PC-3 (cell line): Measurements from ENCODE around the gene TEAD1. TPM values are rescaled to one million over a fixed set of nuclear protein-coding genes. Genes with fewer than 3 reads are reported as not detected.

Experiments used
- ATAC-seq: fragments of 200-7000 bp; cut with Tn5 transposase; 2 replicates; pipeline ENCODE4 v1.9.1; 2020; ENCODE audit warnings: mild to moderate bottlenecking, moderate library complexity
- BruUV-seq: library from RNA; stranded (reverse); fragments of 400-500 nt; replicated peaks from 2 replicates; lab custom pipeline; 2021; lab: Mats Ljungman, UMichigan
- CTCF ChIA-PET: fragments of 300-600 bp; sonication (Branson Sonifier 250); formaldehyde crosslinking; loops from one replicate; lab custom pipeline; 2022; ENCODE audit warnings: antibody characterized with exemption; lab: Charles Lee
- POLR2A ChIA-PET: fragments of 300-600 bp; sonication (Branson Sonifier 250); formaldehyde crosslinking; loops from one replicate; lab custom pipeline; 2022; ENCODE audit warnings: antibody characterized with exemption; ENCODE audit not compliant: unreplicated experiment; lab: Charles Lee
- DNase-seq: peaks from one replicate; pipeline ENCODE4 v3.0.0-alpha.2; 2015
- H2AFZ ChIP-seq: fragments of 300-600 bp; sonication (generic); 2 replicates; pipeline ENCODE4 v1.6.0; 2016; ENCODE audit warnings: antibody characterized with exemption, low read length
- H3F3A ChIP-seq: fragments of 300-600 bp; sonication (generic); one replicate; pipeline ENCODE4 v1.6.0; 2017; ENCODE audit warnings: antibody characterized with exemption, low read length, control low read depth, mild to moderate bottlenecking; ENCODE audit not compliant: unreplicated experiment
- H3K27ac ChIP-seq: fragments of 300-600 bp; sonication (generic); 2 replicates; pipeline ENCODE4 v1.5.1; 2016; ENCODE audit warnings: mild to moderate bottlenecking, low read length
- H3K27me3 ChIP-seq: fragments of 300-600 bp; sonication (generic); 2 replicates; pipeline ENCODE4 v1.6.1; 2016; ENCODE audit warnings: low read length, mixed read lengths
- H3K36me3 ChIP-seq: fragments of 300-600 bp; sonication (generic); 2 replicates; pipeline ENCODE4 v1.6.1; 2016; ENCODE audit warnings: low read depth, mixed run types, low read length, mixed read lengths
- H3K4me1 ChIP-seq: fragments of 300-600 bp; sonication (generic); 2 replicates; pipeline ENCODE4 v1.5.1; 2016; ENCODE audit warnings: low read length; ENCODE audit not compliant: insufficient read depth
- H3K4me2 ChIP-seq: fragments of 300-600 bp; sonication (generic); 2 replicates; pipeline ENCODE4 v1.6.0; 2016; ENCODE audit warnings: low read length
- H3K4me3 ChIP-seq: fragments of 300-600 bp; sonication (generic); 2 replicates; pipeline ENCODE4 v1.5.1; 2016; ENCODE audit warnings: mild to moderate bottlenecking, low read length, mixed read lengths
- H3K79me2 ChIP-seq: fragments of 300-600 bp; sonication (generic); 2 replicates; pipeline ENCODE4 v1.6.1; 2017; ENCODE audit warnings: low read length, mixed read lengths
- H3K9ac ChIP-seq: fragments of 300-600 bp; sonication (generic); 2 replicates; pipeline ENCODE4 v1.6.0; 2016; ENCODE audit warnings: mild to moderate bottlenecking, low read length
- H3K9me2 ChIP-seq: fragments of 300-600 bp; sonication (generic); replicated peaks from 2 replicates; pipeline ENCODE4 v1.6.1; 2016; ENCODE audit warnings: mixed run types, low read length, mixed read lengths
- H3K9me3 ChIP-seq: fragments of 300-600 bp; sonication (generic); 2 replicates; pipeline ENCODE4 v1.6.1; 2016; ENCODE audit warnings: low read length, mixed read lengths
- H4K20me1 ChIP-seq: fragments of 300-600 bp; sonication (generic); 2 replicates; pipeline ENCODE4 v1.6.1; 2016; ENCODE audit warnings: low read length, mixed read lengths
- EZH2 ChIP-seq: fragments of 300-600 bp; sonication (generic); IDR thresholded peaks from one replicate; pipeline ENCODE4 v1.6.1; 2017; ENCODE audit warnings: antibody characterized with exemption, mild to moderate bottlenecking, low read length; ENCODE audit not compliant: unreplicated experiment
- EZH2phosphoT487 ChIP-seq: fragments of 300-600 bp; sonication (generic); IDR thresholded peaks from 2 replicates; pipeline ENCODE4 v1.6.1; 2018; ENCODE audit warnings: mild to moderate bottlenecking, antibody characterized with exemption, low read length, borderline replicate concordance
- intact Hi-C: fragments of 100-400 bp; cut with micrococcal nuclease; formaldehyde crosslinking; loops from 2 replicates; pipeline ENCODE4 v1.9.0; 2023
- total RNA-seq: library from RNA; depleted of rRNA; stranded (reverse); fragments of >200 nt; gene quantifications from 2 replicates; pipeline ENCODE4 v1.2.3, GENCODE V29; 2014
- TF ChIP-seq, protein P1 (sequence below): fragments of 300-600 bp; sonication (generic); conservative IDR thresholded peaks from 2 replicates; pipeline ENCODE4 v1.5.1; 2017; ENCODE audit warnings: antibody characterized with exemption, low read depth, mild to moderate bottlenecking, low read length

TEAD1 gene
- total RNA-seq, 1 experiment from 2014 or later: 70.2 TPM

- Histone ChIP-seq H3K4me3 (peak overlapping the region; percentile 40), H3K9me2 (no peaks in the 10 kb centered on the region), H2AFZ (peak overlapping the region; percentile 43; the same call in 1 of the 2 replicates), H4K20me1 (no peaks in the 10 kb centered on the region), H3K79me2 (peaks cover 91% of the 10 kb centered on the region), H3K27me3 (no peaks in the 10 kb centered on the region), H3K4me2 (peak overlapping the region; percentile 79), H3K27ac (peak overlapping the region; percentile 93), H3K9ac (peak overlapping the region; percentile 63), H3K9me3 (no peaks in the 10 kb centered on the region), H3K36me3 (no peaks in the 10 kb centered on the region), H3K4me1 (peaks cover 63% of the 10 kb centered on the region), H3F3A (peaks cover 4% of the 10 kb centered on the region)
- BruUV-seq: no TSS peak
- no peak for ATAC-seq
- TF ChIP-seq, protein P1, sequence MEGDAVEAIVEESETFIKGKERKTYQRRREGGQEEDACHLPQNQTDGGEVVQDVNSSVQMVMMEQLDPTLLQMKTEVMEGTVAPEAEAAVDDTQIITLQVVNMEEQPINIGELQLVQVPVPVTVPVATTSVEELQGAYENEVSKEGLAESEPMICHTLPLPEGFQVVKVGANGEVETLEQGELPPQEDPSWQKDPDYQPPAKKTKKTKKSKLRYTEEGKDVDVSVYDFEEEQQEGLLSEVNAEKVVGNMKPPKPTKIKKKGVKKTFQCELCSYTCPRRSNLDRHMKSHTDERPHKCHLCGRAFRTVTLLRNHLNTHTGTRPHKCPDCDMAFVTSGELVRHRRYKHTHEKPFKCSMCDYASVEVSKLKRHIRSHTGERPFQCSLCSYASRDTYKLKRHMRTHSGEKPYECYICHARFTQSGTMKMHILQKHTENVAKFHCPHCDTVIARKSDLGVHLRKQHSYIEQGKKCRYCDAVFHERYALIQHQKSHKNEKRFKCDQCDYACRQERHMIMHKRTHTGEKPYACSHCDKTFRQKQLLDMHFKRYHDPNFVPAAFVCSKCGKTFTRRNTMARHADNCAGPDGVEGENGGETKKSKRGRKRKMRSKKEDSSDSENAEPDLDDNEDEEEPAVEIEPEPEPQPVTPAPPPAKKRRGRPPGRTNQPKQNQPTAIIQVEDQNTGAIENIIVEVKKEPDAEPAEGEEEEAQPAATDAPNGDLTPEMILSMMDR: no peak
- TF ChIP-seq EZH2 (no peak), EZH2phosphoT487 (no peak)
- ChIA-PET POLR2A (interaction anchor here (0.7 kb wide), 2 partner anchors 27 to 166 kb away, joined by 5 to 13 read pairs; no protein-coding TSS in a partner anchor), CTCF (interaction anchor here (0.7 kb wide), 2 partner anchors 362 to 472 kb away, joined by 3 read pairs; no protein-coding TSS in a partner anchor)
- intact Hi-C loops: loop anchor here (2.0 to 5.0 kb wide), 2 partner anchors 78 to 84 kb away; no protein-coding TSS in a partner anchor
- peak; percentile 35 for DNase-seq
Observed at GRCh38 chr11:12803086-12803826, 129.0 kb downstream of the TEAD1 start.

- no peaks in the 10 kb centered on the region for H3K36me3 ChIP-seq
- no peaks in the 10 kb centered on the region for H3K27me3 ChIP-seq
- BruUV-seq: no TSS peak
- H3K9me3 ChIP-seq: no peaks in the 10 kb centered on the region
- H3K9ac ChIP-seq: no peak overlapping the region
- H3K4me3 ChIP-seq: no peak overlapping the region
- no peak for ATAC-seq
- H4K20me1 ChIP-seq: no peaks in the 10 kb centered on the region
- no peaks in the 10 kb centered on the region for H3K9me2 ChIP-seq
- H3K27ac ChIP-seq: no peak overlapping the region
- intact Hi-C loops: no loop called here
- no peak for DNase-seq
- H2AFZ ChIP-seq: no peak overlapping the region
- CTCF ChIA-PET: no interaction called here
- H3F3A ChIP-seq: peaks cover 4% of the 10 kb centered on the region
- H3K4me1 ChIP-seq: peaks cover 44% of the 10 kb centered on the region
- no peak overlapping the region for H3K4me2 ChIP-seq
- TF ChIP-seq EZH2phosphoT487: no peak
- POLR2A ChIA-PET: no interaction called here
- H3K79me2 ChIP-seq: peaks cover 92% of the 10 kb centered on the region
Observed at GRCh38 chr11:12806113-12806512, 131.9 kb downstream of the TEAD1 start.

GRCh38 chr11:12807621-12808020 lies 133.4 kb downstream of the TEAD1 start:
- ChIA-PET POLR2A (no interaction called here), CTCF (no interaction called here)
- no peaks in the 10 kb centered on the region for H3K36me3 ChIP-seq
- no peak overlapping the region for H3K4me2 ChIP-seq
- peaks cover 94% of the 10 kb centered on the region for H3K79me2 ChIP-seq
- H3K9ac ChIP-seq: no peak overlapping the region
- no peaks in the 10 kb centered on the region for H3K9me3 ChIP-seq
- no peak overlapping the region for H3K4me3 ChIP-seq
- no peaks in the 10 kb centered on the region for H3K27me3 ChIP-seq
- no peak overlapping the region for H3K27ac ChIP-seq
- ATAC-seq (no peak), DNase-seq (no peak)
- intact Hi-C loops: no loop called here
- TF ChIP-seq, protein P1: no peak
- TF ChIP-seq EZH2 (no peak), EZH2phosphoT487 (no peak)
- peaks cover 4% of the 10 kb centered on the region for H3F3A ChIP-seq
- H3K4me1 ChIP-seq: peaks cover 29% of the 10 kb centered on the region
- BruUV-seq: no TSS peak
- no peak overlapping the region for H2AFZ ChIP-seq
- no peaks in the 10 kb centered on the region for H3K9me2 ChIP-seq
- 0 out of 2 replicates have a peak, but pooled peaks cover 1% of the 10 kb centered on the region for H4K20me1 ChIP-seq
